Activated B cell treated with CpG ODN at 0.5 μM for 24 hours (primary cell): ENCODE data around the gene ISOC1. TPM values are rescaled to one million over a fixed set of nuclear protein-coding genes. Genes with fewer than 3 reads are reported as not detected.

Source experiments
- ATAC-seq: fragments of 200-7000 bp; cut with Tn5 transposase; one replicate; pipeline ENCODE4 v1.10.0; 2021; ENCODE audit warnings: low read depth, mild to moderate bottlenecking, moderate library complexity
- CTCF ChIA-PET: fragments of 350-600 bp; sonication (Branson Sonifier 250); formaldehyde crosslinking; loops from one replicate; lab custom pipeline; 2021; ENCODE audit warnings: antibody characterized with exemption; lab: Charles Lee
- POLR2A ChIA-PET: fragments of 350-600 bp; sonication (Branson Sonifier 250); formaldehyde crosslinking; loops from one replicate; lab custom pipeline; 2021; ENCODE audit warnings: antibody characterized with exemption; lab: Charles Lee
- DNase-seq: peaks from one replicate; pipeline ENCODE4 v3.0.0; 2022
- H3K27ac Mint-ChIP-seq: one replicate; pipeline ENCODE4 v1.8.0; 2020; ENCODE audit warnings: mixed read lengths
- H3K27me3 Mint-ChIP-seq: one replicate; pipeline ENCODE4 v1.8.0; 2021; ENCODE audit warnings: mixed read lengths
- H3K36me3 Mint-ChIP-seq: one replicate; pipeline ENCODE4 v1.8.0; 2021; ENCODE audit warnings: low read depth, mixed read lengths
- H3K4me1 Mint-ChIP-seq: one replicate; pipeline ENCODE4 v1.8.0; 2021; ENCODE audit warnings: mixed read lengths
- H3K4me3 Mint-ChIP-seq: one replicate; pipeline ENCODE4 v1.8.0; 2020; ENCODE audit warnings: mild to moderate bottlenecking, mixed read lengths
- H3K9me3 Mint-ChIP-seq: one replicate; pipeline ENCODE4 v1.8.0; 2020; ENCODE audit warnings: mixed read lengths
- CTCF ChIP-seq: fragments of 200-600 bp; IDR thresholded peaks from one replicate; pipeline ENCODE4 v1.8.0; 2022; ENCODE audit warnings: antibody characterized with exemption, mild to moderate bottlenecking
- intact Hi-C: fragments of 100-400 bp; cut with micrococcal nuclease; formaldehyde crosslinking; loops from one replicate; pipeline ENCODE4 v1.15.1; 2024
- total RNA-seq: library from RNA; stranded (reverse); gene quantifications from 2 replicates; pipeline ENCODE4 v1.2.3, GENCODE V29; 2022

The ISOC1 gene
- total RNA-seq, 1 donor from 2014 or later: 9.9 TPM

GRCh38 chr5:129078247-129078646 is 16.3 kb upstream of the ISOC1 start:
- ATAC-seq (no peak), DNase-seq (no peak)
- no peak for TF ChIP-seq CTCF
- POLR2A ChIA-PET: no interaction called here
- Mint-ChIP-seq H3K4me1 (no peaks in the 10 kb centered on the region), H3K4me3 (no peak overlapping the region), H3K27ac (no peak overlapping the region), H3K9me3 (no peaks in the 10 kb centered on the region), H3K36me3 (no peaks in the 10 kb centered on the region), H3K27me3 (peaks cover 4% of the 10 kb centered on the region)
- CTCF ChIA-PET: no interaction called here
- intact Hi-C loops: no loop called here

GRCh38 chr5:129078660-129079059 is 15.9 kb upstream of the ISOC1 start:
- DNase-seq: no peak
- no peak overlapping the region for H3K4me3 Mint-ChIP-seq
- CTCF ChIA-PET: no interaction called here
- no peaks in the 10 kb centered on the region for H3K9me3 Mint-ChIP-seq
- no peak overlapping the region for H3K27ac Mint-ChIP-seq
- intact Hi-C loops: no loop called here
- no peak for ATAC-seq
- H3K4me1 Mint-ChIP-seq: no peaks in the 10 kb centered on the region
- no peak for TF ChIP-seq CTCF
- POLR2A ChIA-PET: no interaction called here
- H3K27me3 Mint-ChIP-seq: peaks cover 8% of the 10 kb centered on the region
- no peaks in the 10 kb centered on the region for H3K36me3 Mint-ChIP-seq

- no peak for TF ChIP-seq CTCF
- ATAC-seq: no peak
- Mint-ChIP-seq H3K4me1 (no peaks in the 10 kb centered on the region), H3K27me3 (peaks cover 8% of the 10 kb centered on the region), H3K27ac (no peak overlapping the region), H3K9me3 (no peaks in the 10 kb centered on the region), H3K4me3 (no peak overlapping the region), H3K36me3 (no peaks in the 10 kb centered on the region)
- ChIA-PET CTCF (no interaction called here), POLR2A (no interaction called here)
- intact Hi-C loops: no loop called here
- no peak for DNase-seq
Observed at GRCh38 chr5:129079496-129079895, 15.1 kb upstream of the ISOC1 start.

GRCh38 chr5:129080766-129081165 is 13.8 kb upstream of the ISOC1 start:
- Mint-ChIP-seq H3K27me3 (peaks cover 8% of the 10 kb centered on the region), H3K4me1 (no peaks in the 10 kb centered on the region), H3K36me3 (no peaks in the 10 kb centered on the region), H3K27ac (no peak overlapping the region), H3K9me3 (no peaks in the 10 kb centered on the region), H3K4me3 (no peak overlapping the region)
- intact Hi-C loops: no loop called here
- no peak for DNase-seq
- no peak for TF ChIP-seq CTCF
- POLR2A ChIA-PET: no interaction called here
- no peak for ATAC-seq
- CTCF ChIA-PET: no interaction called here

- Mint-ChIP-seq H3K36me3 (no peaks in the 10 kb centered on the region), H3K4me3 (no peak overlapping the region), H3K27me3 (peaks cover 11% of the 10 kb centered on the region), H3K27ac (no peak overlapping the region), H3K4me1 (no peaks in the 10 kb centered on the region), H3K9me3 (no peaks in the 10 kb centered on the region)
- ChIA-PET POLR2A (no interaction called here), CTCF (no interaction called here)
- ATAC-seq (no peak), DNase-seq (no peak)
- TF ChIP-seq CTCF: no peak
- intact Hi-C loops: no loop called here
Observed at GRCh38 chr5:129082225-129083136, 12.1 kb upstream of the ISOC1 start.
